ENCODE measurements around the gene GPX6.
A peak's percentile ranks its signal among the peaks of the same experiment; 100 is the strongest.
"Not testable (repeated sequence)": the region's sequence is repeated elsewhere in the genome, so short reads cannot be mapped to it uniquely, and the experiment has no call there.

The GPX6 gene

GRCh38 chr6:28480253-28480932 lies 35.2 kb downstream of the GPX6 start:
- DNase-seq, result peak; percentile 22

- DNase-seq, result peak; percentile 62
Observed at GRCh38 chr6:28478518-28478917, 37.1 kb downstream of the GPX6 start.

GRCh38 chr6:28474441-28475219 lies 41.0 kb downstream of the GPX6 start:
- DNase-seq, result peak; percentile 80

GRCh38 chr6:28469153-28469745 lies 46.3 kb downstream of the GPX6 start:
- DNase-seq, result not testable (repeated sequence)

GRCh38 chr6:28468056-28468455 lies 47.5 kb downstream of the GPX6 start:
- no peak for DNase-seq

- peak; percentile 33 for DNase-seq
Observed at GRCh38 chr6:28462401-28462800, 53.2 kb downstream of the GPX6 start.

GRCh38 chr6:28458568-28458967 lies 57.0 kb downstream of the GPX6 start:
- DNase-seq, result no peak
